Measurements from ENCODE around the gene UNC13A.

The UNC13A gene

GRCh38 chr19:17703824-17704463 lies 15.8 kb upstream of the UNC13A start:
- peak; percentile 83 for DNase-seq

GRCh38 chr19:17695198-17695597 lies 7.0 kb upstream of the UNC13A start:
- no peak for DNase-seq

- DNase-seq, result no peak
Observed at GRCh38 chr19:17692566-17692965, 4.4 kb upstream of the UNC13A start.

- DNase-seq, result no peak
Observed at GRCh38 chr19:17688853-17689595, 870 bp upstream of the UNC13A start.

GRCh38 chr19:17687141-17687856 lies 855 bp downstream of the UNC13A start:
- no peak for DNase-seq

GRCh38 chr19:17686592-17687024 lies 1.5 kb downstream of the UNC13A start:
- DNase-seq, result peak; percentile 22

- no peak for DNase-seq
Observed at GRCh38 chr19:17686023-17686521, 2.1 kb downstream of the UNC13A start.

- no peak for DNase-seq
Observed at GRCh38 chr19:17685451-17686022, 2.6 kb downstream of the UNC13A start.

- no peak for DNase-seq
Observed at GRCh38 chr19:17684256-17684655, 3.9 kb downstream of the UNC13A start.

- DNase-seq, result no peak
Observed at GRCh38 chr19:17683078-17683477, 5.1 kb downstream of the UNC13A start.

- no peak for DNase-seq
Observed at GRCh38 chr19:17682273-17682672, 5.9 kb downstream of the UNC13A start.

- peak; percentile 40 for DNase-seq
Observed at GRCh38 chr19:17681505-17682125, 6.5 kb downstream of the UNC13A start.

GRCh38 chr19:17680230-17680722 lies 7.9 kb downstream of the UNC13A start:
- peak; percentile 57 for DNase-seq

GRCh38 chr19:17679526-17680229 lies 8.5 kb downstream of the UNC13A start:
- no peak for DNase-seq

- DNase-seq, result no peak
Observed at GRCh38 chr19:17678836-17679235, 9.3 kb downstream of the UNC13A start.

- peak; percentile 10 for DNase-seq
Observed at GRCh38 chr19:17677002-17677401, 11.2 kb downstream of the UNC13A start.

- DNase-seq, result no peak
Observed at GRCh38 chr19:17676295-17676694, 11.9 kb downstream of the UNC13A start.

GRCh38 chr19:17673937-17674799 lies 14.0 kb downstream of the UNC13A start:
- no peak for DNase-seq

- peak; percentile 53 for DNase-seq
Observed at GRCh38 chr19:17671906-17672305, 16.2 kb downstream of the UNC13A start.

- no peak for DNase-seq
Observed at GRCh38 chr19:17669419-17669818, 18.7 kb downstream of the UNC13A start.

- DNase-seq, result no peak
Observed at GRCh38 chr19:17665058-17665457, 23.1 kb downstream of the UNC13A start.
